Endothelial cell (in vitro differentiated cells): ENCODE results near the gene NAA38. TPM values are rescaled to one million over a fixed set of nuclear protein-coding genes. Genes with fewer than 3 reads are reported as not detected.

Source experiments
- DNase-seq: peaks from one replicate; pipeline ENCODE4 v3.0.0; 2021; ENCODE audit warnings: low spot score
- H3K27ac Mint-ChIP-seq: one replicate; pipeline ENCODE4 v1.8.0; 2021; ENCODE audit warnings: mixed read lengths, inconsistent platforms; ENCODE audit not compliant: unreplicated experiment
- H3K27me3 Mint-ChIP-seq: one replicate; pipeline ENCODE4 v1.8.0; 2021; ENCODE audit warnings: mild to moderate bottlenecking, moderate library complexity, mixed read lengths, inconsistent platforms; ENCODE audit not compliant: unreplicated experiment
- H3K36me3 Mint-ChIP-seq: one replicate; pipeline ENCODE4 v1.8.0; 2021; ENCODE audit warnings: mild to moderate bottlenecking, low read depth, mixed read lengths, inconsistent platforms; ENCODE audit not compliant: unreplicated experiment
- H3K4me1 Mint-ChIP-seq: one replicate; pipeline ENCODE4 v1.8.0; 2021; ENCODE audit warnings: mild to moderate bottlenecking, mixed read lengths, inconsistent platforms; ENCODE audit not compliant: unreplicated experiment
- H3K4me3 Mint-ChIP-seq: one replicate; pipeline ENCODE4 v1.8.0; 2021; ENCODE audit warnings: mild to moderate bottlenecking, mixed read lengths, inconsistent platforms; ENCODE audit not compliant: unreplicated experiment
- H3K9me3 Mint-ChIP-seq: one replicate; pipeline ENCODE4 v1.8.0; 2021; ENCODE audit warnings: mixed read lengths, inconsistent platforms; ENCODE audit not compliant: unreplicated experiment
- total RNA-seq: library from RNA; stranded (reverse); fragmentation: NEBNext Ultra II Directional; extraction: Animal tissue kit (Norgen Biotek cat#: 25700); gene quantifications from one replicate; pipeline ENCODE4 v1.2.1, GENCODE V29; 2021; ENCODE audit not compliant: unreplicated experiment
- TF ChIP-seq, protein P1 (sequence below): fragments of 200-600 bp; sonication (generic); IDR thresholded peaks from one replicate; pipeline ENCODE4 v1.5.0; 2021; ENCODE audit warnings: antibody characterized with exemption; ENCODE audit not compliant: unreplicated experiment

NAA38 gene
- total RNA-seq, 1 donor from 2014 or later: 97.9 TPM

GRCh38 chr17:7859028-7859427 lies 1.7 kb upstream of the NAA38 start:
- Mint-ChIP-seq H3K4me1 (peaks cover 36% of the 10 kb centered on the region), H3K36me3 (peaks cover 21% of the 10 kb centered on the region), H3K27ac (no peak overlapping the region), H3K27me3 (peaks cover 8% of the 10 kb centered on the region), H3K9me3 (no peaks in the 10 kb centered on the region), H3K4me3 (no peak overlapping the region)
- TF ChIP-seq, protein P1, sequence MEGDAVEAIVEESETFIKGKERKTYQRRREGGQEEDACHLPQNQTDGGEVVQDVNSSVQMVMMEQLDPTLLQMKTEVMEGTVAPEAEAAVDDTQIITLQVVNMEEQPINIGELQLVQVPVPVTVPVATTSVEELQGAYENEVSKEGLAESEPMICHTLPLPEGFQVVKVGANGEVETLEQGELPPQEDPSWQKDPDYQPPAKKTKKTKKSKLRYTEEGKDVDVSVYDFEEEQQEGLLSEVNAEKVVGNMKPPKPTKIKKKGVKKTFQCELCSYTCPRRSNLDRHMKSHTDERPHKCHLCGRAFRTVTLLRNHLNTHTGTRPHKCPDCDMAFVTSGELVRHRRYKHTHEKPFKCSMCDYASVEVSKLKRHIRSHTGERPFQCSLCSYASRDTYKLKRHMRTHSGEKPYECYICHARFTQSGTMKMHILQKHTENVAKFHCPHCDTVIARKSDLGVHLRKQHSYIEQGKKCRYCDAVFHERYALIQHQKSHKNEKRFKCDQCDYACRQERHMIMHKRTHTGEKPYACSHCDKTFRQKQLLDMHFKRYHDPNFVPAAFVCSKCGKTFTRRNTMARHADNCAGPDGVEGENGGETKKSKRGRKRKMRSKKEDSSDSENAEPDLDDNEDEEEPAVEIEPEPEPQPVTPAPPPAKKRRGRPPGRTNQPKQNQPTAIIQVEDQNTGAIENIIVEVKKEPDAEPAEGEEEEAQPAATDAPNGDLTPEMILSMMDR: no peak
- no peak for DNase-seq

GRCh38 chr17:7858522-7858810 lies 1.1 kb upstream of the NAA38 start:
- Mint-ChIP-seq H3K4me1 (peaks cover 39% of the 10 kb centered on the region), H3K27ac (no peak overlapping the region), H3K27me3 (peaks cover 11% of the 10 kb centered on the region), H3K36me3 (peaks cover 25% of the 10 kb centered on the region), H3K9me3 (no peaks in the 10 kb centered on the region), H3K4me3 (no peak overlapping the region)
- DNase-seq: peak; percentile 65
- TF ChIP-seq, protein P1: peak; percentile 49

- H3K36me3 Mint-ChIP-seq: peaks cover 25% of the 10 kb centered on the region
Observed at GRCh38 chr17:7857713-7858521, 558 bp upstream of the NAA38 start, which contains the start of gene CYB5D1. Gene CYB5D1, plus strand, starts transcription at chr17:7858003. Its CDS starts 132 bp downstream, at chr17:7858135.

GRCh38 chr17:7856011-7856810 lies 1.1 kb downstream of the NAA38 start:
- Mint-ChIP-seq H3K9me3 (no peaks in the 10 kb centered on the region), H3K4me3 (no peak overlapping the region), H3K4me1 (peaks cover 35% of the 10 kb centered on the region), H3K27me3 (peaks cover 16% of the 10 kb centered on the region), H3K27ac (no peak overlapping the region), H3K36me3 (peaks cover 27% of the 10 kb centered on the region)
- peak; percentile 68 for DNase-seq
- TF ChIP-seq, protein P1: no peak

More at GRCh38 chr17:7857713-7858521, 558 bp upstream of the NAA38 start, which contains the start of gene CYB5D1:
- peak; percentile 80 for DNase-seq
- Mint-ChIP-seq H3K4me3 (no peak within 1 kb of the TSS), H3K9me3 (no peaks in the 10 kb centered on the region), H3K4me1 (peaks cover 39% of the 10 kb centered on the region), H3K27me3 (peaks cover 13% of the 10 kb centered on the region), H3K27ac (no peak within 1 kb of the TSS)
- TF ChIP-seq, protein P1: no peak

DNA sequence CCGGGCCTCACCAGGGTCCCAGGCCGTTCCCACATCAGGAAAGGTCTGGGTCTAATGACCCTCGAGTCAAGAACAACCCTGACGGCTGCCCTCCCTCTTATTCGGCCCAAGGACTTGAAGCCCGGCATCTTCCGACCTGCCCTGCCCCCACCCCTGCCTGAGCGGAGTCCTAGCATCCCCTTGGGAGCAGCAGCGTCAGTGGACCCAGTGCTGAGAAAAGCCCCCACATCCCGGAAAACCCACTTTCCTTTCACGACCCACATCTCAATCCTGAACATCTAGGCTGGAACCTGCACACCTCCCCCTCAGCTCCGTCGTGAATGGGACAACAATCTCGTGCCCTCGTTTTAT lies 1.7 kb downstream of the NAA38 start:
- H3K4me1 Mint-ChIP-seq: peaks cover 29% of the 10 kb centered on the region
- H3K9me3 Mint-ChIP-seq: no peaks in the 10 kb centered on the region
- TF ChIP-seq, protein P1: no peak
- no peak overlapping the region for H3K4me3 Mint-ChIP-seq
- peaks cover 27% of the 10 kb centered on the region for H3K36me3 Mint-ChIP-seq
- no peak for DNase-seq
- H3K27ac Mint-ChIP-seq: no peak overlapping the region
- H3K27me3 Mint-ChIP-seq: peaks cover 19% of the 10 kb centered on the region
